ENCODE results near the gene HEMGN. TPM values are rescaled to one million over a fixed set of nuclear protein-coding genes. Genes with fewer than 3 reads are reported as not detected.

HEMGN gene
- total and polyA plus RNA-seq, 10 of the 15 experiments (the other 5 are each of a cell fraction or from before 2014, with no cell fraction given) = 0.03 to 0.28 (median 0.09) TPM; not detected in 4

- TF ChIP-seq RB1 (IDR thresholded peaks at IDR 0.05; ENCODE audit: borderline replicate concordance) (peak; percentile 83; the same call in 1 of the 2 replicates), E2F8 (IDR thresholded peaks at IDR 0.05; ENCODE audit: low read depth, partially characterized antibody) (peak; percentile 67), TAF1 (IDR thresholded peaks at IDR 0.05; ENCODE audit: borderline replicate concordance, low read depth, low read length) (no peak), TCF3 (IDR thresholded peaks at IDR 0.05; ENCODE audit: borderline replicate concordance, insufficient read depth, low read depth, low read length) (no peak), MYB (IDR thresholded peaks at IDR 0.05; ENCODE audit: borderline replicate concordance, low read depth, low read length) (no peak), LARP7 (IDR thresholded peaks at IDR 0.05) (no peak), NFXL1 (IDR thresholded peaks at IDR 0.05; ENCODE audit: borderline replicate concordance) (no peak), SMC3 (IDR thresholded peaks at IDR 0.05; ENCODE audit: borderline replicate concordance, low read length) (peak; percentile 47), ZBTB33 (IDR thresholded peaks at IDR 0.05) (no peak), ATF3 (IDR thresholded peaks at IDR 0.05; ENCODE audit: borderline replicate concordance, extremely low read depth, low read depth, low read length) (no peak), SKIL (IDR thresholded peaks at IDR 0.05; ENCODE audit: low read depth, poor library complexity, severe bottlenecking) (peak; percentile 85), NBN (IDR thresholded peaks at IDR 0.05) (peak; percentile 72), RBBP5 (conservative IDR thresholded peaks at IDR 0.05) (no peak), CREM (IDR thresholded peaks at IDR 0.05; ENCODE audit: low read depth) (no peak), RUNX3 (IDR thresholded peaks at IDR 0.05; ENCODE audit: low read length) (peak; percentile 56; the same call in 1 of the 2 replicates), ZZZ3 (IDR thresholded peaks at IDR 0.05; ENCODE audit: control insufficient read depth, insufficient read length, low read depth) (no peak), GABPA (IDR thresholded peaks at IDR 0.05; ENCODE audit: low read depth) (0 out of 2 replicates have a peak, but pooled peaks have one; percentile 28), EED (IDR thresholded peaks at IDR 0.05; ENCODE audit: low read depth) (no peak), TCF12 (IDR thresholded peaks at IDR 0.05; ENCODE audit: low read depth, low read length) (no peak), BCLAF1 (IDR thresholded peaks at IDR 0.05) (no peak)
Observed at GRCh38 chr9:97923529-97924108, 14.4 kb downstream of the HEMGN start (continued).

Measured in GM12878 (cell line).